Activated naive CD4-positive, alpha-beta T cell treated with anti-CD3 and anti-CD28 coated beads, Interleukin-2, amount 10 ng/mL, durations not matched to agents 5 hours and 36 hours (primary cell): ENCODE results near the gene ZNF785. TPM values are rescaled to one million over a fixed set of nuclear protein-coding genes. Genes with fewer than 3 reads are reported as not detected.

Experiments used
- total RNA-seq, 2 experiments: library from RNA; stranded (reverse); gene quantifications; one replicate each; pipeline ENCODE4 v1.2.3, GENCODE V29; 2021

Gene ZNF785
- 10 to 100 TPM; 18.2 to 19.7 TPM for total RNA-seq

DNA sequence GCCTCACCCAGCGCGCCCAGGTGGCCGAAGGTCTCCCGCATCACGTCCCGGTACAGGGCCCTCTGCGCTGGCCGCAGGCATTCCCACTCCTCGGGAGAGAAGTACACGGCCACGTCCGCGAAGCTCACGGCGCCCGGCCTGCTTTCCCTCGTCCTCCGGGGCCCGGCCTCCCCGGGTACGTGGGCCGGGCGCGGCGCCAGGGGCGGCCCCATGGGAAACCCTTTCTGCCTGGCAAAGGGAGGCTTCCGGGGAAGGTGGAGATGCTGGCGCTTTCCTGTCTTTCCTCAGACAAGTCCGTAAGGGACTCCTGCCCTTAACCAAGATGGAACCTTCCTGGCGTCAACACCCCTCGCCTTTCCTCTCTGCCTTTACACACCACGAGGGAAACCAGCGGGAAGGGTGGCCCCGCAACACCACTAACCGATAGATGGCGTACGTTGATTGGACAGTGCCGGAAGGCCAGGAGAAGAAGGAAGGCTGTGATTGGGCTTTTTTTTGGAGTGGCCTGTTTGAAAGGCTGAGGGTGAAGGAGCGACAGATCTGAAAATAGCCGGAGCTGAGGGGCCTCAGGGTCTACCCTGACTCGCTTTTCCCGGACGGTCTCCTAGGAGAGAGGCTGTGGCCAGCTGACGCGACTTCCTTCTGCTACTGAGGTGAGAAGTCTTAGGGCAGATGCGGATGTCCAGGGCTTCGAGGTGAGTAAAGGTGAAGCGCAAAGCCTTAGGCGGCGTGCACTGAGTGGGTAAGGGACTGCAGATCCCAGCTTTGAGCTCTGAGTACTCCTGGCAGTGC is at the start of gene ZNF785:
Gene ZNF785 (minus strand): TSS at position 298 of the 792 bp plus-strand sequence. CDS start 86 bp downstream, at position 212.

DNA sequence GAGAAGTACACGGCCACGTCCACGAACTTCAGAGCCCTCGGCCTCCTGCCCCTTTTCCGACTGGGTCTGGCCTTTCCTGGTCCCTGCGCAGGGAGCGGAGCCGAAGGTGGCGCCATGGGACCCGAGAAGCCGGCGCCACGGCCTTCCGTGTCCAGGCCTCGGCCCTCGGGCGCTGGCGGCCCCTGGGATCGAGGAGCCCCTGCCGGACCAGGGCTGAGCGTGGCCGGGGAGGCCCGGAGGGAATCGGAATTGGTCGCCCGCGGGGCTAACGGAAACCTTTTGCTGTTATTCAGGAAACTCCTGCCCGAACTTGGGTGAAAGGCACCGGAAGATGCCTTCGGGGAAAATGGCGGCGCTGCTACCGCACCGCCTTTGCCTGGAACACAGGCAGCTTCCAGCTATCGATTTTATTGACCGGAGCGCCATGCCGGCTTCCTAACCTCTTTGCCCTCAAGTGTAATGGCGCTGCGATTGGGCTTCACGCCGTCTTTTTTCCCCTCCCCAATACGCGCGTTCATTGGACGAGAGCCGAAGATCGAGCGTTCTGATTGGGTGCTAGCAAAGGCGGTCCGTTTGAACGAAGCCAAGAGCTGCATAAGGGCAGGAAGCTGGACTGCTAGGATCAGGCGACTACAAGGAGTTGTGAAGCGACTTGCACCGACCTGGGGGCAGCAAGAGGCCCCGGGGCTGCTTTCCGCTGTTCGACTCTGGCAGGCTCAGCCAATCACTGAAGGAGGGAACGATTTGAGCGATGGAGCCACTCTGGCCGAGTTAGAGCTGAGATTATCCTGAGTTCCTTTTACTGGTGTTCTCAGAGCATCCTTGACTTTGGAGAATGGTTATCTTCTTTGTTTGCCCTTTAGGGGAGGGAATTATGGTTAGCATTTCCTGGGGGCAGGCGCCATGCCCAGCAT is 24.7 kb upstream of the ZNF785 start, which contains the start of gene ZNF689:
Gene ZNF689 (minus strand): TSS at position 464 of the 914 bp plus-strand sequence. CDS start 348 bp downstream, at position 116.

DNA sequence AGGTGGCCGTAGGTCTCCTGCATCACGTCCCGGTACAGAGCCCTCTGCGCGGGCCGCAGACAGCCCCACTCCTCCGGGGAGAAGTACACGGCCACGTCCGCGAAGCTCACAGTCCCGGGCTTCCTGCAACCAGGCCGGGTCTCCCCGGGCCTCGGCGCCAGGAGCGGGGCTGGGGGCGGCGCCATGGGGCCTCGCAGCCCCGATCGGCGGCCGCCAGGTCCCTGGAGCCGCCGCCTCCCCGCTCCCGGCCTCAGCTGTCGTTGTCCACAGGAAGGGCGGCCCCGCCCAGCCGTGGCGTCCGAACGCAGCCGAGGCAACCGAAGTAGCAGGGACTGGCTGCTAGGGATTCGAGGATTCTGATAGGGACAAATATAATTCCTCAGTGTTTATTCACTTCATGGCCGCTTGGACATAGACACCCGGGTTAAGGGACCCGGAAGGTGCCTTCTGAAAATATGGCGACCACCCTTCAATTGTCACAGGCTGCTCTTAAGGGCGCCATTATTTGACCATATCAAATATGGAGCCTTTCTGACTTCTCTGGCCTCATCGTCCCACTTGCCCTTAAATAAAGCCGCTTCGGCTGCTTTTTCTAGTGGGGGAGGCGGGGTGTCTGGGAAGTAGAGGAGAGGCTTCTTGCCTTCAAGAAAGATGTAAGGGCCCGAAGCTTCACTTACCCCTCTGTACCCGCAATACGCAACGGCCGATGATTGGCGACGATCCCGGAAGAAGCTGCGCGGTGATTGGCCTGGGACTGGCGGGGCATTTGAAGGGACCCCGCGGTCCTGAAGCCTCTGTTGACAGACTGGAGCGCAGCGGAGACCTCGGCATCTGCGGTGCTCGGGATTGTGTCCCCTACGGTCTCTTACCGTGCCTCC is 13.8 kb downstream of the ZNF785 start, which contains the start of gene ZNF688:
Gene ZNF688 (minus strand): TSS at position 270 of the 878 bp plus-strand sequence. CDS start 85 bp downstream, at position 185.

DNA sequence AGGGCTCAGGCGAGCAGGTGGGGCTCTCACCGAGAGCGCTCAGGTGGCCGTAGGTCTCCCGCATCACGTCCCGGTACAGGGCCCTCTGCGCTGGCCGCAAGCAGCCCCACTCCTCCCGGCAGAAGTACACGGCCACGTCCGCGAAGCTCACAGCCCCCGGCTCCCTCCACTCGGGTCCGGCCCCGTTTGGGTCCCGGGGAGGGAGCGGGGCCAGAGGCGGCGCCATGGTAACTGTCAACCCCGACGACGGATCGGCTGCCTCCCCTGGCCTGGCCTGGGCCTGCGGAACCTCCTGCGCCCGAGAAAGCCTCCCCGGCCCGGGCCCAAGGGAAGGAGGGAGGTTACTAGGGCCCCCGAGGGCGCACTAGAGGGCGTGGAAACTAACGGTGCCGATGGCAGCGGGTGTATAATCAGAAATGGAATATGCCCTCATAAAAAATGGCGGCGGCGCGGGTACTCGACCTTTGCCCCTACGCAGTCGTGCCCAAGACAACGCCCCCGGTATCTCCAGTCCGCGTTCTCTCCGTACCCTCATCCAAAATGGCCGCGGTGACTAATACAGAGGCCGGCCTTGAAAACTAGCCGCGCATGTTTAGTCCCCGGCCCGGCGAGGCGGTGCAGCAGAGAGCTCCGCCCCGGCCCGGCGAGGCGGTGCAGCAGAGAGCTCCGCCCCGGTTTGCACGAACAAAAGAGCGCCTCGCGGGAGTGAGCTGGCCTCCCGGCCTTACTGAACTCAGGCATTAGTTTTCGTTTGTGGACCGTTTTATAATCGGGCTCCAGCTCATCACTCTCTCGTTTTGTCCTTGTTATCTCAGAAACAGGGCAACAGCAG is 27.3 kb downstream of the ZNF785 start, which contains the start of gene ZNF764:
Gene ZNF764 (minus strand): TSS at position 418 of the 832 bp plus-strand sequence. CDS start 192 bp downstream, at position 226.

DNA sequence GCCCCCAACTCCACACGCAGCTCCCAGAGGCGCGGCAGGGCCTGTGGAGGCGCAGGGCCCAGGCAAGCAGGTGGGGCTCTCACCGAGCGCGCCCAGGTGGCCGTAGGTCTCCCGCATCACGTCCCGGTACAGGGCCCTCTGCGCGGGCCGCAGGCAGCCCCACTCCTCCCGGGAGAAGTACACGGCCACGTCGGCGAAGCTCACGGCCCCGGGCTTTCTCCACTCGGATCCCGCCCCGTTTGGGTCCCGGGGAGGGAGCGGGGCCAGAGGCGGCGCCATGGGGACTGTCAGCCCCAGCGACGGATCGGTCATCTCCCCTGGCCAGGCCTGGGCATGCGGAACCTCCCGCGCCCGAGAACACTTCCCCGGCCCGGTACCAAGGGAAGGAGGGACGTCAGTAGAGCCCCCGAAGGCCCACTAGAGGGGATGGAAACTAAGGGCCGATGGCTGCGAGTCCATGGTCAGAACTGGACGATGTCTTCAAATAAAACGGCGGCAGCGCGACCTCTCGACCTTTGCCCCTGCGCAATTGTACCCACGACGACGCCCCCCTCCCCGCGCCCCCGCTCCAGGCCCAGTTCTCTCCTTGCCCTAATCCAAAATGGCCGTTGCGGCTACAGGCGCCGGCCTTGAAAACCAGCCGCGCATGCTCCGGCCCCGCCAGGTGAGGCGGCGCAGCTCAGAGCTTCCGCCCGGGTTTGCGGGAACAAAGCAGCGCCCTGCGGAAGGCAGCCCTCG is 51.0 kb downstream of the ZNF785 start, which contains the start of gene ZNF747:
Gene ZNF747 (minus strand): TSS at position 491 of the 738 bp plus-strand sequence. CDS start 179 bp downstream, at position 312.

Other genes with a start within 250 kb of the ZNF785 start
- gene CD2BP2, start 230.4 kb downstream of the ZNF785 start, total RNA-seq = 10 to 100 TPM; 51.3 to 55.5 TPM
- gene TBC1D10B, start 215.2 kb downstream of the ZNF785 start, total RNA-seq = 10 to 100 TPM; 55.5 to 58.2 TPM
- under 1 TPM in 1 of 2 experiments, not detected in 1; 0.78 TPM for gene MYL11, start 210.9 kb downstream of the ZNF785 start, total RNA-seq
- gene SEPTIN1, start 203.1 kb downstream of the ZNF785 start, total RNA-seq = 100 to 1,000 TPM; 383 to 413 TPM
- 10 to 100 TPM; 14.3 to 14.9 TPM for gene ZNF48, start 190.3 kb downstream of the ZNF785 start, total RNA-seq
- gene ZNF771, start 178.1 kb downstream of the ZNF785 start, total RNA-seq = 1 to 10 TPM; 3.8 to 4.3 TPM
- 10 to 100 TPM; 39.9 to 40.3 TPM for gene DCTPP1, start 155.7 kb downstream of the ZNF785 start, total RNA-seq
- gene SEPHS2, start 139.8 kb downstream of the ZNF785 start, total RNA-seq = 10 to 100 TPM; 56.7 to 59.9 TPM
- gene ITGAL, start 113.0 kb downstream of the ZNF785 start, total RNA-seq = 100 to 1,000 TPM; 550 to 559 TPM
- gene ZNF768, start 59.1 kb downstream of the ZNF785 start, total RNA-seq = 1 to 10 TPM; 4.9 to 5.3 TPM
- gene ZNF747, start 50.8 kb downstream of the ZNF785 start, total RNA-seq = 10 to 100 TPM; 11.8 to 12.3 TPM
- gene ZNF764, start 27.3 kb downstream of the ZNF785 start, total RNA-seq = 10 to 100 TPM; 18.1 to 18.5 TPM
- gene ZNF688, start 14.0 kb downstream of the ZNF785 start, total RNA-seq = 10 to 100 TPM; 16.3 TPM
- 10 to 100 TPM; 10.6 to 10.8 TPM for gene ZNF689, start 24.7 kb upstream of the ZNF785 start, total RNA-seq
- 10 to 100 TPM; 71.0 to 75.9 TPM for gene PRR14, start 65.3 kb upstream of the ZNF785 start, total RNA-seq
- 10 to 100 TPM; 95.3 to 95.6 TPM for gene FBRS, start 72.7 kb upstream of the ZNF785 start, total RNA-seq
- gene SRCAP, start 113.5 kb upstream of the ZNF785 start, total RNA-seq = 10 to 100 TPM; 72.5 to 75.9 TPM
- gene PHKG2, start 162.7 kb upstream of the ZNF785 start, total RNA-seq = 10 to 100 TPM; 34.6 to 37.1 TPM
- gene CFAP119, start 176.4 kb upstream of the ZNF785 start, total RNA-seq = 1 to 10 TPM; 2.2 to 2.4 TPM
- 10 to 100 TPM; 83.1 to 85.9 TPM for gene RNF40, start 176.6 kb upstream of the ZNF785 start, total RNA-seq
- gene ZNF629, start 201.5 kb upstream of the ZNF785 start, total RNA-seq = 1 to 10 TPM; 2.5 to 2.6 TPM